Activated T-cell treated with anti-CD3 and anti-CD28 coated beads, Interleukin-2, amount 50 U/mL, for 4 hours (primary cell): ENCODE measurements around the gene GRM8. TPM values are rescaled to one million over a fixed set of nuclear protein-coding genes. Genes with fewer than 3 reads are reported as not detected.
"Not testable (repeated sequence)": the region's sequence is repeated elsewhere in the genome, so short reads cannot be mapped to it uniquely, and the experiment has no call there.

ENCODE experiments used
- ATAC-seq, 2 donors: fragments of 200-7000 bp; cut with Tn5 transposase; one replicate each; pipeline ENCODE4 v1.10.0; 2021
- DNase-seq: peaks from one replicate; pipeline ENCODE4 v3.0.0-alpha.2; 2020
- H3K27me3 Mint-ChIP-seq: one replicate; pipeline ENCODE4 v1.8.0; 2021; ENCODE audit warnings: low read depth, mixed read lengths
- H3K36me3 Mint-ChIP-seq: one replicate; pipeline ENCODE4 v1.8.0; 2022; ENCODE audit warnings: mixed read lengths; ENCODE audit not compliant: insufficient read depth
- H3K4me1 Mint-ChIP-seq: one replicate; pipeline ENCODE4 v1.8.0; 2021; ENCODE audit warnings: low read depth, mixed read lengths
- H3K4me3 Mint-ChIP-seq: one replicate; pipeline ENCODE4 v1.8.0; 2021; ENCODE audit warnings: mild to moderate bottlenecking, moderate library complexity, mixed read lengths
- H3K9me3 Mint-ChIP-seq: one replicate; pipeline ENCODE4 v1.8.0; 2021; ENCODE audit warnings: mixed read lengths
- total RNA-seq, 3 donors: library from RNA; stranded (reverse); gene quantifications; one replicate each; pipeline ENCODE4 v1.2.1, GENCODE V29; 2021

The GRM8 gene
- total RNA-seq, 3 donors from 2014 or later = not detected

DNA sequence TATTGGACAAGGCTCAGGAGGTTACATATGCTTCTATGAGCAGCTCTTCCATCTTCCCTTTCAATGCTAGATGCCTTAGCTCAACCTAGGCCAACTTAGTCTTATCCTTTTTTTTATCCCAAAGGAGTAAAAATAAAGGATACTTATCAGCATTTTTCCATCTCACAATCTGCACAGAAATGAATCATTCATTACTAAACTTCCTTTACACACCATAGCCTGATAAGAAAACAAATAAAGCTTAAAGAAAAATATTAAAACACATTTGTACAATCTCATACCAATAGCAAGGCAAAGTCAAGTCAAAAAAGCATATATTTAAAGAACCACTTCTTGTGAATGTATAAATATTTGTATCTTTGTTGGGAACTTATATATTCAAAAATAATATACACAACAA, 407.4 kb downstream of the GRM8 start:
- Mint-ChIP-seq H3K27me3 (peaks cover 4% of the 10 kb centered on the region), H3K4me3 (no peak overlapping the region), H3K4me1 (no peaks in the 10 kb centered on the region), H3K9me3 (peaks cover 5% of the 10 kb centered on the region), H3K36me3 (no peaks in the 10 kb centered on the region)
- ATAC-seq (no peak), DNase-seq (no peak)

DNA sequence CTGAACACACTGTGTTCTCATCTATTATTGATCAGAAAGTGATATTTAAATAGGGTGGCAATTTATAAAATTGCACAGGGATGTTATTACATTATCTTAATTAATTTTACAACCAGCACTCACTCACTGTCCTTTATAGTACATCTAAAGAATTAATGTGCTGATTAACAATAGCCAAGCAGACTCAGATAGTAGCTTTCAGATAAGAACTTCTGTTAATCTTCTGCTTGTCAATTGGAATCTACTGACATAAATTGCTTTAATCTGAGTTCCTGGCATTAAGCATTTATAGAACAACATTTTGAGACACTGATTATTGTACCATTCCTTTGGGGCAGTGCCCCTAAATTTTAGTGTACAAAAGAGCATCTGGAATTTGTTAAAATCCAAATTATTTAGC, 408.9 kb downstream of the GRM8 start:
- no peak overlapping the region for H3K4me3 Mint-ChIP-seq
- H3K27me3 Mint-ChIP-seq = peaks cover 5% of the 10 kb centered on the region
- no peak for ATAC-seq
- peaks cover 5% of the 10 kb centered on the region for H3K9me3 Mint-ChIP-seq
- H3K36me3 Mint-ChIP-seq = no peaks in the 10 kb centered on the region
- H3K4me1 Mint-ChIP-seq = no peaks in the 10 kb centered on the region
- DNase-seq = no peak

DNA sequence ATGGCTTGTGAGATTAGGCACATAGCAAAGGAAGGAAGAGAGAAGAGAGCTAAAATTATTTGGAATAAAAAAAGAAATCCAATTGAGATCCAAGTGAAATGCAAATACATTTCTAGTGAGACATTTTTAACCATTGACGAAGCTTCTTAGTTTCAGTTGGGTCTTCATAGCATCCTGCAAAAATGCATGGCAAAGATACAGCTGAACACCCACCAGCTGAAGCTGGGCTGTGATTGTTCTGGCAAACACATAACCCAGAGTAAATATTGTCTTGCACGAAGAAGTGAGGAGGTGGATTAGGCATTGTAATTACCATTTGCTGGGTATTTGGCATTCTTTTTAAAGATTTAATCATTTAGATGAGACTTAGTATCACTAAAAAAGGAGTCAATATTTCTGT, 409.4 kb downstream of the GRM8 start:
- no peaks in the 10 kb centered on the region for H3K4me1 Mint-ChIP-seq
- no peak for DNase-seq
- H3K36me3 Mint-ChIP-seq = no peaks in the 10 kb centered on the region
- H3K4me3 Mint-ChIP-seq = no peak overlapping the region
- peaks cover 5% of the 10 kb centered on the region for H3K27me3 Mint-ChIP-seq
- ATAC-seq = no peak
- peaks cover 5% of the 10 kb centered on the region for H3K9me3 Mint-ChIP-seq

DNA sequence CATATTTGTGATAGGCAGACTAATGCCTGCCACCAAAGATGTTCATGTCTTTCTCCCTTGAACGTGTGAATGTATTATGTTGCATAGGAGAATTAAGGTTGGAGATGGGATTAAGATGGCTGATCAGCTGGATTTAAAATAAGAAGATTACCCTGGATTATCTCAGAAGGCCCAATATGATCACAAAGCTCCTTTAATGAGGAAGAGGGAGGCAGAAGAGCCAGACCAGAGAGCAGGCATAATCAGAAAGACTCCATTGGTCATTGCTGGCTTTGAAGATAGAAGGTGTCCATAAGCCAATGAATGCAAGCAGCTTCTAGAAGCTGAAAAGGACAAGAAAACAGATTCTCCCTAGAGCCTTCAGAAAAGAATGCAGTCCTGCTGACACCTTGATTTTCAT, 410.3 kb downstream of the GRM8 start:
- no peaks in the 10 kb centered on the region for H3K9me3 Mint-ChIP-seq
- DNase-seq = no peak
- H3K36me3 Mint-ChIP-seq = no peaks in the 10 kb centered on the region
- no peaks in the 10 kb centered on the region for H3K4me1 Mint-ChIP-seq
- H3K27me3 Mint-ChIP-seq = peaks cover 5% of the 10 kb centered on the region
- H3K4me3 Mint-ChIP-seq = no peak overlapping the region
- ATAC-seq = no peak

DNA sequence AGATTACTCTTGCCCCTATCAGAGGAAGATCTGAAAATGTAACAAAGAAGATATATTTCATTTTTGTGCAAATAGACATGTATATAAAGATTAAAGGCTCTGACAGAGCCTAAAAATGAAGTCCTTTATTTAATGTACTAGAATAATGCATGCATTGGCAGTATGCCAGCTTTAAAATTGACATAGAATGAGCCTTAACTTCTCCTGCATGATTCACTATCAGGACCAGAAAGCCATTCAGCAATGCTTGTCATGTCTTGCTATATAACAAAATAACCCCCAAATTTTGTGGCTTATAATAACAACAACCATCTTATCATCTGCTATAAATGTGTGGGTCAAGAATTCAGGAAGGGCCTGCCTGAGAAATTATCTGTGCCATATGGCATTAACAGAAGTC, 411.9 kb downstream of the GRM8 start:
- peaks cover 5% of the 10 kb centered on the region for H3K27me3 Mint-ChIP-seq
- H3K36me3 Mint-ChIP-seq = no peaks in the 10 kb centered on the region
- no peak for ATAC-seq
- no peaks in the 10 kb centered on the region for H3K4me1 Mint-ChIP-seq
- no peak overlapping the region for H3K4me3 Mint-ChIP-seq
- DNase-seq = no peak
- no peaks in the 10 kb centered on the region for H3K9me3 Mint-ChIP-seq

DNA sequence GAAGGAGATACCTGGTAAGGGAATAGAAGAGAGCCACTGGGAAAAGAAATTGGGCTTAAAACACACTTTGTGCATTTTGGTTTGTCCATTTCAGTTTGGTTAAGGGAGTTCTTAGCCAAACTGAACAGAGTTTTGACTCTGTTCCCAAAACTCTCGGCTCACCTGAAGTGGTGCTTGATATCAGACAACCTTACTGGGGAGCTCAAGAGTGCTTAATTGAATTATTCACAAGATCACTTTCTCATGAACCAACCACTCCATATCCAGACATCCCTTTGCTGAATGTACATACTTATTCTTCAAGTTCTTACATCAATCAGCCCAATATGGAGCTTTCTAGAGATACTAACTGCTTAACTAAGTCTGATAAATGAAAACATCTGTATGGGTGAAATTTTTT, 413.1 kb downstream of the GRM8 start:
- peaks cover 5% of the 10 kb centered on the region for H3K27me3 Mint-ChIP-seq
- no peak for ATAC-seq
- DNase-seq = no peak
- no peaks in the 10 kb centered on the region for H3K4me1 Mint-ChIP-seq
- no peaks in the 10 kb centered on the region for H3K36me3 Mint-ChIP-seq
- no peaks in the 10 kb centered on the region for H3K9me3 Mint-ChIP-seq
- H3K4me3 Mint-ChIP-seq = no peak overlapping the region

DNA sequence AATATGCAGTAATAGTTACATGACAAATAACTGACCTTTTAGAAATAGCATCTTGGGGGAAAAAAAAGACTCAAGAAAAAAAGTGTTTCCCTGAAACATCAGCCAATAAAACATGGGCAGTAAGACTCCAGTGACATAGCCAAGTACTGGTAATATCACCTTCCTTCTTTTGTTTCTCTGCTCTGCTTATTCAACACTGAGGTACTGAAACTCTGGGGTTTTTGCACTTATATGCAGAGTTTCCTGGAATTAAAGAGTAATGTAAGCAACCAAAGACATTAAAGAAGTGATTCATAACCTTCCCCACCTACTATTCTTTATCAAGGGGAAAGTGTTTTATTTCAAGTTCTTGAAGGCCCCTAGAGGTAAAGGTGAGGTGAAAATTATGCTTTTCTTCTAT, 414.5 kb downstream of the GRM8 start:
- H3K4me1 Mint-ChIP-seq = no peaks in the 10 kb centered on the region
- H3K9me3 Mint-ChIP-seq = no peaks in the 10 kb centered on the region
- H3K4me3 Mint-ChIP-seq = no peak overlapping the region
- H3K27me3 Mint-ChIP-seq = peaks cover 1% of the 10 kb centered on the region
- H3K36me3 Mint-ChIP-seq = no peaks in the 10 kb centered on the region
- ATAC-seq = peak; percentile 51 to 56
- no peak for DNase-seq

DNA sequence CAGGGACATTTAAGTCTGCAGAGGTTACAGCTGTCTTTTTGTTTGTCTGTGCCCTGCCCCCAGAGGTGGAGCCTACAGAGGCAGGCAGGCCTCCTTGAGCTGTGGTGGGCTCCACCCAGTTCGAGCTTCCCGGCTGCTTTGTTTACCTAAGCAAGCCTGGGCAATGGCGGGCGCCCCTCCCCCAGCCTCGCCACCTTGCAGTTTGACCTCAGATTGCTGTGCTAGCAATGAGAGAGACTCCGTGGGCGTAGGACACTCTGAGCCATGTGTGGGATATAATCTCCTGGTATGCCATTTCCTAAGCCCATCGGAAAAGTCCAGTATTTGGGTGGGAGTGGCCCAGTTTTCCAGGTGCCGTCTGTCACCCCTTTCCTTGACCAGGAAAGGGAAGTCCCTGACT, 421.5 kb downstream of the GRM8 start:
- not testable (repeated sequence) for H3K36me3 Mint-ChIP-seq, H3K27me3 Mint-ChIP-seq, H3K9me3 Mint-ChIP-seq, ATAC-seq, H3K4me3 Mint-ChIP-seq, H3K4me1 Mint-ChIP-seq, DNase-seq

DNA sequence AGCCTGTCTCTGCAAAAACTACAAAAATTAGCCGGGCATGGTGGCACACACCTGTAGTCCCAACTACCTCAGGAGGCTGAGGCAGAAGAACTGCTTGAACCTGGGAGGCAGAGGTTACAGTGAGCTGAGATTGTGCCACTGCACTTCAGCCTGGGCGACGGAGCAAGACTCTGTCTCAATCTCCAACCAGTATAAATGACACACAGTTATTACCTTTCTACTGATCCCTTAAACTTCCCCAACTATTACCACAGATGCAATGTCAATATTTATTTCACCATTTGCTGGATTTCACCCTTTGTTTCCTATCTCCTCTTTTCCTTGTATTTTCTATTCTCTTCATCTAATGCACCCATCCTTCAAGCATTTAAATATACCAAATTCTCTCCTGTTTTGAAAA, 431.8 kb downstream of the GRM8 start:
- no peak for DNase-seq
- no peak overlapping the region for H3K4me3 Mint-ChIP-seq
- ATAC-seq = no peak

DNA sequence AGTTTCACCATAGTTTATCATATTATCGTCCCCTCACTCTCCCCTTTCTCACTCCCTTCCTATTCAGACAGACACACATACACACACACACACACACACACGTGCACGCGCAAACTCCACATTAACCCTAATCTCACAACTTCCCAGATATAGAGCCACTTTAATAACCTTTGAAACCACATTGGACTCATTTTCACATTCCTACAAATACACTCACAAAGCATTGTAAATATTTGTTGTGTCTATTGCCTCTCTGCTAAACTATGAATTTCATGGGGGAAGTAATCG, 433.6 kb downstream of the GRM8 start:
- Mint-ChIP-seq H3K4me1 (no peaks in the 10 kb centered on the region), H3K9me3 (no peaks in the 10 kb centered on the region), H3K27me3 (no peaks in the 10 kb centered on the region), H3K36me3 (no peaks in the 10 kb centered on the region), H3K4me3 (no peak overlapping the region)
- DNase-seq (no peak), ATAC-seq (no peak)

More for the DNA sequence above, 431.8 kb downstream of the GRM8 start:
- Mint-ChIP-seq H3K36me3 (no peaks in the 10 kb centered on the region), H3K9me3 (no peaks in the 10 kb centered on the region), H3K27me3 (no peaks in the 10 kb centered on the region), H3K4me1 (no peaks in the 10 kb centered on the region)

DNA sequence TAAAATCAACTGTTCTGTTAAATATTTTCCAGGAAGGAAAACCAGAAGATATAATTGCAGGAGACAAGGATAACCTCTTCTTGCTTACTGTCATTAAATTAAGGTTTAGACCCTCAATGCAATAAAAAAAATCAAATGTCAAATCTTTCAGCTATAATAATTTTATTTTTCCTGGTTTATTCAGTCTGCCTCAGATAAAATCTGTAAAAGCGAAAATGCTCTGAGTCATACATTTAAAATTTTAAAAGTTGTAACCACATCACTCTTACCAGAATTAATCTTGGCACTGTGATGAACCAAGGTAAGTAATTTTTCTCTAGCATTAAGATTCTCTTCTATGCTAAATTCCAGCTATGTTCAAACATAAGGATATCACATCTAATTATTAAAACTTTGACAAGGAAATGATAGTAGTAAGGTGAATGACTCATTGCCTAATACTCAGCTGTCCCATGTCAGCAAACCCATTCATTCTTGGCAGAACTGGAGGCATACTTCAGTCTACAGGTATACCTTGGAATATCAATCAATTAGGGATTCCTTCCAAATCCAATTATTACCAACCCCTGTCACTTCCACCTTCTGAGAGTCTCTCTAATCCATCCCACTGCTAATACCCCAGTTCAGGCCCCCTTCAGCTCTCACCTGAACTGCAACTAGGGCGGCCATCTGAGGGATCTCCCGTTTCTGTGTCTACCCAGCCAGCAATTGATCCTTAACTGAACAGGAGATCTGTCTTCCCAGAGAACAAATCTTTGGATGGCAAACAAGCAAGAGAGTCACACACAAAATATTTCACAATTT, 434.1 kb downstream of the GRM8 start:
- H3K27me3 Mint-ChIP-seq = no peaks in the 10 kb centered on the region
- DNase-seq = no peak
- H3K9me3 Mint-ChIP-seq = no peaks in the 10 kb centered on the region
- ATAC-seq = no peak
- H3K4me1 Mint-ChIP-seq = no peaks in the 10 kb centered on the region
- H3K4me3 Mint-ChIP-seq = no peak overlapping the region
- H3K36me3 Mint-ChIP-seq = no peaks in the 10 kb centered on the region

DNA sequence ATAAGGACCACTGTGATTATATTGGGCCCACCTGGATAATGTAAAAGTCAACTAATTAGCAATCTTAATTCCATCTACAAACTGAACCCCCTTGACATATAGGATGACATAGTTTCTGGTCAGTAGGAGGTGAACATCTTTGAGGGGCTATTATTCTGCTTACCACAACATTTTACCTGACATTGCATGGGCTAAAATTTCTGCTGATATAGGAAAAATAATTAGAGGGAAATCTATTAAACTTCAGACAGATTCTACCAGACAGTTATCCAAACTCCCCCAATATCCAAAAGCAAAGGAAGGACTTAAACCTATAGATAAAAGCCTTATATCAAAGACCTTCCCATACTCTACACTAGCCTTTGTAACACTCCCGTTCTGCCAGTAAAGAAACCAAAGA, 443.6 kb downstream of the GRM8 start:
- Mint-ChIP-seq H3K27me3 (peaks cover 1% of the 10 kb centered on the region), H3K36me3 (no peaks in the 10 kb centered on the region), H3K4me3 (no peak overlapping the region), H3K9me3 (peaks cover 5% of the 10 kb centered on the region), H3K4me1 (no peaks in the 10 kb centered on the region)
- DNase-seq = no peak
- ATAC-seq = no peak

DNA sequence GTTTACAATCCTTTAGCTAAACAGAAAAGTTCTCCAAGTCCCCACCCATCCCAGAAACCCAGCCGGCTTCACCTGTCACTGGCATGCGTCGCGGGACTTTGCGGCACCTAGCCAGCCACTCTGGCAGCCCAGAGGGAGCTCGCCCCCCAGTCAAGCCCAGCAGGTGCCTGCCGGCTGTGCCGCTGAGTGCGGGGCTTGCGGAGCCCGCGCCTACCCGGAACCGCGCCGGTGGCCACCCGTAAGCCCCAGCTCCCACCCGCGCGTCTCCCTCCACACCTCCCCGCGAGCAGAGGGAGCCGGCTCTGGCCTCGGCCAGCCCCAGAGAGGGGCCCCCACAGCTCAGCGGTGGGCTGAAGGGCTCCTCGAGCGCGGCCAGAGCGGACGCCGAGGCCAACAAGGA, 446.1 kb downstream of the GRM8 start:
- peaks cover 5% of the 10 kb centered on the region for H3K27me3 Mint-ChIP-seq
- H3K36me3 Mint-ChIP-seq = no peaks in the 10 kb centered on the region
- peaks cover 5% of the 10 kb centered on the region for H3K9me3 Mint-ChIP-seq
- ATAC-seq (no peak), DNase-seq (no peak)
- no peak overlapping the region for H3K4me3 Mint-ChIP-seq
- H3K4me1 Mint-ChIP-seq = no peaks in the 10 kb centered on the region

DNA sequence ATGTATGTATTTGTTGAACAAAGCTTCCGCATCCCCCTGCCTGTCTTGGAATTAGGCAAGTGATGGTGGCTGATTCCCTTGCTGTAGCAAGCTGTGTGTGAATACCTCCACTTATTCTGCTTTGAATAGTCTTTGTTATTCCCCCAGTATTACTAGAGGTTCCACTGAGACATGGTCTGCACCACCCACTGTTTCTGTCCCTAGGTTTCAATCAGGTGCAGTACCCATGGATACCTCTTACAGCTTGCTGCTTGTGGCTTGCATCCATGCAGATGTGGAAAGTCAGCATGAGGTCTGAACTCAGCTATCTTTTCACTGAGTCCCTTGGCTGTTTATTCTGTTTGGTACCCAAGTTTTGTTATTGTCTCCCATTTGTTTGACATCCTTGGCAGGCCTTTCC, 447.4 kb downstream of the GRM8 start:
- DNase-seq (no peak), ATAC-seq (no peak)
- H3K36me3 Mint-ChIP-seq = no peaks in the 10 kb centered on the region
- peaks cover 5% of the 10 kb centered on the region for H3K27me3 Mint-ChIP-seq
- H3K4me3 Mint-ChIP-seq = no peak overlapping the region
- no peaks in the 10 kb centered on the region for H3K9me3 Mint-ChIP-seq
- no peaks in the 10 kb centered on the region for H3K4me1 Mint-ChIP-seq

DNA sequence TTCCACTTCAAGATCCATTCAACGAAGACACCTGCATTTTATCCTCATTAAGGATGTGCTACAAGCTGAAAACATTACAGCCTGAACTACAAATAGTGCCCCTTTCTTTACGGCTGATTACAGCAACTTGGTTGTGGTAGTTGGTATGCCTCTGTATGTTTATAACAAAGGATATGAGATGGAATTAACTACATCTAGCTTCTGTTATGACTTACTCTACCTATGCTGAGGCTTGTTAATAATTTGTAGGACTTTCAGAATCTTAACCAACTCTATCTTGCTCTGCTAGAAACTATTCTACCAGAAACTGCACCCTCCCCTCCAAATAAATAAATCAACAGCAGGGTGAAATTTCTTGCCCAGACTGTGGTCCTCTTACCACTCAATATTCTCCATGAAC, 448.1 kb downstream of the GRM8 start:
- no peak overlapping the region for H3K4me3 Mint-ChIP-seq
- peaks cover 6% of the 10 kb centered on the region for H3K27me3 Mint-ChIP-seq
- ATAC-seq (no peak), DNase-seq (no peak)
- H3K9me3 Mint-ChIP-seq = no peaks in the 10 kb centered on the region
- H3K4me1 Mint-ChIP-seq = no peaks in the 10 kb centered on the region
- H3K36me3 Mint-ChIP-seq = no peaks in the 10 kb centered on the region

DNA sequence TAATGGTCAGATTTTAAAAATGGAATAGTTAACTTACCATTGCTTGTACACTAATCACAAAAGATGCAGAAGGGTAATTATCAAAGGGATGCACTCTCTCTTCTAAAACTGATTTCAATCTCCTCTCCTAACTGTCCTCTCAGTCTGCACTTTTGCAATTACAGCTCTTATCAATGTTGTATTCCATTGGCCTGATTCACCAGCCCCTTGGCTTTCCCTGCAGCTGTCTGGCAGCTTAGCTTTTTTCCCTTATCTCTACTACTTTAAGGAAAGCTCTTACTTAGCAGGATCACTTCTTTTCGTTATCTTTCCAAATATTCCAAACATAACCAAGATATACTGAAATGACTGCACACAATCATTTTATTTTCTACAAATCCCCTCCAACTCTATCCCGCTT, 448.8 kb downstream of the GRM8 start:
- Mint-ChIP-seq H3K4me1 (no peaks in the 10 kb centered on the region), H3K27me3 (peaks cover 6% of the 10 kb centered on the region), H3K9me3 (no peaks in the 10 kb centered on the region), H3K4me3 (no peak overlapping the region), H3K36me3 (no peaks in the 10 kb centered on the region)
- no peak for DNase-seq
- ATAC-seq = no peak
